Loucy (cell line): Measurements from ENCODE around the gene F2RL3.

Experiments
- CTCF ChIP-seq: fragments of 200-600 bp; sonication (generic); conservative IDR thresholded peaks from 2 replicates; pipeline ENCODE4 v1.5.1; 2014; ENCODE audit warnings: mild to moderate bottlenecking, antibody characterized with exemption, low read length
- EZH2phosphoT487 ChIP-seq: fragments of 200-600 bp; IDR thresholded peaks from 2 replicates; pipeline ENCODE4 v1.6.1; 2018; ENCODE audit warnings: antibody characterized with exemption, mild to moderate bottlenecking, moderate library complexity, borderline replicate concordance

GRCh38 chr19:16898361-16899015, 9.7 kb downstream of the F2RL3 start:
- TF ChIP-seq CTCF (no peak), EZH2phosphoT487 (no peak)
